ENCODE data around the gene SAPCD2.

GRCh38 chr9:137062384-137062783 is 8.0 kb downstream of the SAPCD2 start:
- TF ChIP-seq ZNF776 (tag by site-specific recombination; IDR thresholded peaks at IDR 0.05; ENCODE audit: borderline replicate concordance) (no peak), ZNF549 (tag by site-specific recombination; IDR thresholded peaks at IDR 0.05) (no peak), ZNF521 (tag by site-specific recombination; IDR thresholded peaks at IDR 0.05) (no peak), ZNF658 (tag by site-specific recombination; IDR thresholded peaks at IDR 0.05) (no peak), ZNF791 (tag by site-specific recombination; IDR thresholded peaks at IDR 0.05) (no peak), ZNF280C (tag by site-specific recombination; IDR thresholded peaks at IDR 0.05) (no peak), ZNF148 (tag by site-specific recombination; IDR thresholded peaks at IDR 0.05; ENCODE audit: borderline replicate concordance) (no peak), ZBTB8A (tag by site-specific recombination; IDR thresholded peaks at IDR 0.05) (no peak), ZBTB7A (tag by site-specific recombination; IDR thresholded peaks at IDR 0.05; ENCODE audit: low read depth) (no peak), BCL11B (tag by site-specific recombination; IDR thresholded peaks at IDR 0.05; ENCODE audit: low read depth) (no peak), ZNF146 (tag by site-specific recombination; IDR thresholded peaks at IDR 0.05) (no peak), CTCF (tag by site-specific recombination; IDR thresholded peaks at IDR 0.05) (no peak)
